Measurements from ENCODE around the gene EFNB3.

Gene EFNB3

DNA sequence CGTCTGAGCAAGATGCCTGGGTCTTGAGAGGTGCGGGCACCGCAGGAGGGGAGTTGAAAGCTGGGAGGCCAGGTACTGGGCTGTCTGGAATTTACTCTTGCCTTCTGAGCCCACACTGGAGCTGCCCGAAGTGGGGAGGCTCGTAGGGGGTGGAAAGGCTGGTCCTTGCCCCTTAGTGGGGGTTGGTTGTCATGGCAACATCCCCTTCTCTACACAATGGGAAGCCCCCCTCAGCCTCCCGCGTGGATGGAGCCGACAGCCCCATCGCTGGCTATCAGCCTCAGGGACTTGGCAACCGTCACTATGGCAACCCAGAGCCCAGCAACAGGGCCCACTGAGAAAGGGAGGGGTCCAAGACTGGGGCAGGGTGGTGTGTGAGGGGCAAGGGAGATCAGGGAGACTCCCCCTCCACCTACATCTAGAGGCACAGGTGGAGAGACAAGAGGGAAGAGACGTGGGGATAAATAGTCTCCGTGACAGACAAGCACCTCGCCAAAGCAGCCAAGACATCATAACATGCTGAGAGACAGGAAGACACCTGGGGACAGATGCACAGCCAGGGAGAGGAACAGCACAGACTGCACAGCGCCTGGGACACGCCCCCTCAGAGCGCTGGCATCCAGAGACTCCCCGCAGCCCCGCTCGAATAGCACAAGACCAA is 7.2 kb downstream of the EFNB3 start:
- H3K4me3 ChIP-seq (ENCODE audit: low read depth, low read length): no peak overlapping the region
- peaks cover 20% of the 10 kb centered on the region for H3K27me3 ChIP-seq (ENCODE audit: insufficient read depth, low read length)
- no peak overlapping the region for H3K27ac ChIP-seq (ENCODE audit: low read depth, low read length)
- no peaks in the 10 kb centered on the region for H3K4me1 ChIP-seq (ENCODE audit: control insufficient read depth, insufficient read depth, low read length, unreplicated experiment)
- no peaks in the 10 kb centered on the region for H3K36me3 ChIP-seq (ENCODE audit: insufficient read depth, low read length)
- no peak overlapping the region for H2AFZ ChIP-seq (ENCODE audit: low read length, unreplicated experiment)
- H3K79me2 ChIP-seq (ENCODE audit: control insufficient read depth, insufficient read depth, low read length, unreplicated experiment): no peaks in the 10 kb centered on the region

DNA sequence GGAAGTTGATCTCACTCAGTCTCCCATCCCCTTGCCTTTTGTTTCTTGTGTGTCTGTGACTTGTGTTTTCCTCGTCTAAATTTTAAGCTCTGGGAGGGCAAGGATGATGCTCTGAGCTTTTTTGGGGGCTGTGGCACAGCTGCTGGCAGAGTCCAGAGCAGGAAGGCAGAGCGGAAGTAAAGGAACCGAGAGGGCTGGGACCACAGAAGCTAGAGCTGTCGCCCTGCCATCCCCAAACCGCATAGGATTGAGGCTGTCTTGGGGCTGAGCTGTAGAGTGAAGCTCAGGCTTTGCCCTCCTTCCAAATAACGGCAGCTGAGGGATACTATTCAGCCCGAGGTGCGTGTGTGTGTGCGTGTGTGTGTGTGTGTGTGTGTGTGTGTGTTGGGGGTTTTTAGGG is 8.8 kb downstream of the EFNB3 start:
- Histone ChIP-seq H2AFZ (ENCODE audit: low read length, unreplicated experiment) (no peak overlapping the region), H3K79me2 (ENCODE audit: control insufficient read depth, insufficient read depth, low read length, unreplicated experiment) (no peaks in the 10 kb centered on the region), H3K4me1 (ENCODE audit: control insufficient read depth, insufficient read depth, low read length, unreplicated experiment) (no peaks in the 10 kb centered on the region), H3K4me3 (ENCODE audit: low read depth, low read length) (no peak overlapping the region), H3K27me3 (ENCODE audit: insufficient read depth, low read length) (peaks cover 27% of the 10 kb centered on the region), H3K36me3 (ENCODE audit: insufficient read depth, low read length) (no peaks in the 10 kb centered on the region), H3K27ac (ENCODE audit: low read depth, low read length) (no peak overlapping the region)

DNA sequence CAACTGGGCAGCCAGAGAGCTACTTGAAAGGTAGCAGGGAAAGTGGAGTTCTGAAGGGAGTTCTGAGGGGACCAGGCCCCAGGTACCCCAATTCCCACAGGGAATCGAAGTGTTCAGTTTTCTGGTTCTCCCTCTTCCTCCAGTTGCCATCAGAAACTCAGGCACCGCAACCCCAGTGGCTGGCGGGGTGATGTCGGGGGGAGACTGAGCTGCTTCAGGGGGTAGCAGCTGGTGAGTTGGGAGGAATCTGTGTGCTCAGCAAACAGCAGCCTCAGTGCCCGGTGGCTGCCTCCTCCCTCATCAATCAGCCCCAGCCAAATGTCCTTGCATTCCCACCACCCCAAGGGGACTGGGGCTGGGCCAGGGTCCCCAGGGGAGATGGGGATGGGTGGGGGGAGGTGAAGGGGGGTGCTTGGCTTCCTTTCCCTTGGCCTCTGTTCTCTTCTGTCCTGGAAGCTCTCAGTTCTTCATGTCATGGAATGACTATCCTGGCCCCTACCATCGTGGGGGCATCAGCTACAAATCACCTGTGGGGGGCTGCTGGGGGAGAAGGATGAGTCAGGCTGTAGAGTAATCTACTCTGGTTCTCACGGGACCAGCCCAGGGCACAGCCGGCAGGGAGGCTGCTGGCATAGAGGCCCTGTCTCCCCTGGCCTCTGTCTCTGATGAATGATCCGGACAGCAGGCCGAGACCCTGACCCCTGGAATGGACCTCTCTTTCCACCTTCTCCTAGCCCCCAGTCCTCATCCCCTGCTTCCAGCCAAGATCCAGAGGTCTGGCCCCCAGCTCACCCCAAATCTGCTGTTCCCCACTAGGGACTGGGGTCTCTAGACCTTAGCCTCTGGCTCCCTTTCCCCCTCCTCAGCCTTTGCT is 10.0 kb downstream of the EFNB3 start:
- H2AFZ ChIP-seq (ENCODE audit: low read length, unreplicated experiment): no peak overlapping the region
- H3K79me2 ChIP-seq (ENCODE audit: control insufficient read depth, insufficient read depth, low read length, unreplicated experiment): no peaks in the 10 kb centered on the region
- no peak overlapping the region for H3K27ac ChIP-seq (ENCODE audit: low read depth, low read length)
- no peaks in the 10 kb centered on the region for H3K36me3 ChIP-seq (ENCODE audit: insufficient read depth, low read length)
- peaks cover 35% of the 10 kb centered on the region for H3K27me3 ChIP-seq (ENCODE audit: insufficient read depth, low read length)
- H3K4me1 ChIP-seq (ENCODE audit: control insufficient read depth, insufficient read depth, low read length, unreplicated experiment): no peaks in the 10 kb centered on the region
- H3K4me3 ChIP-seq (ENCODE audit: low read depth, low read length): no peak overlapping the region

DNA sequence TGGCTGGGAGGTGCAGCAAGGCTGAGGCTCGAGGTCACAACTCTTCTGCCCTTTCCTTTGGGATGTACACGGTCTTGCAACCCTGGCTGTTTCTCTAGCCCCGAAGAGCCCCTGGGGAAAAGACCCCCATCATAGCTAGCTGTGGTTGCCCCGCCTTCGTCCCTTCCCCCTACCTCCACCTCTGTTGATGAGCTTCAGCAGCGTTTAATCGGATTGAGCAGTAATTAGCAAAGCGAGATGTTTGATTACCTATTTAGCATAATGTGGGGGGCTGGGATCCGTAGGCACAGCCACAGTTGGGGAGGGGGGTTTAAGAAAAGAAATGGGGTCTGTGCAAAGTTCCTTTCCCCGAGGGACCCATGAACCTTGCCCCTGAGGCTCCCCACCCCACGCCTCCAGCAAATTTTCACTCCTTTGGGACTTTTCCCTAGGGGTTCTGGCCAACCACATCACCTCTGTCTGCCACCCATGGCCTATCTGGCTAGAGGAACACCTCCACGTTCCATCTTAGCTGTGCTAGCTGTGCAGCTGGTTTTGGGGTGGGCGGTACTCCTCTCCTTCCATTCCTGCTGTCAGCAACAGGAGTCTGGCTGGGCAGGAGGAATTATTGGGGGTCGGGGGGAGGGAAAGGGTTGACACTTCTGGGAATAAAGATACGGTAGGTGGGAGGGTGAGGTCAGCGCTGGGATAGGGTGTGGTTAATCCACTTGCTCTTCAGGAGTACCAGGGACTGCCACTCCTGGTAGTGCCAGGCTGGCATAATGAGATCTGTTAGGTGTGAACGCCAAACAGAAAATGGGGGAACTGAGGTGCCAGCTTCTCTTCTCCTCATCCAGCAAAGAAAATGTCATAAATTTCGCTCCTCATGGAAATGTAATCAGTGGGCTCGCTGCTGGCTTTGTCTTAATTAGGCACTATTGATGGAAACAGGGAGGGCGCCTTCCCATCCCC is 11.2 kb downstream of the EFNB3 start:
- H3K4me1 ChIP-seq (ENCODE audit: control insufficient read depth, insufficient read depth, low read length, unreplicated experiment): no peaks in the 10 kb centered on the region
- peaks cover 40% of the 10 kb centered on the region for H3K27me3 ChIP-seq (ENCODE audit: insufficient read depth, low read length)
- peak overlapping the region; percentile 86 for H3K4me3 ChIP-seq (ENCODE audit: low read depth, low read length)
- no peaks in the 10 kb centered on the region for H3K36me3 ChIP-seq (ENCODE audit: insufficient read depth, low read length)
- H3K27ac ChIP-seq (ENCODE audit: low read depth, low read length): no peak overlapping the region
- no peaks in the 10 kb centered on the region for H3K79me2 ChIP-seq (ENCODE audit: control insufficient read depth, insufficient read depth, low read length, unreplicated experiment)
- peak overlapping the region; percentile 51 for H2AFZ ChIP-seq (ENCODE audit: low read length, unreplicated experiment)

DNA sequence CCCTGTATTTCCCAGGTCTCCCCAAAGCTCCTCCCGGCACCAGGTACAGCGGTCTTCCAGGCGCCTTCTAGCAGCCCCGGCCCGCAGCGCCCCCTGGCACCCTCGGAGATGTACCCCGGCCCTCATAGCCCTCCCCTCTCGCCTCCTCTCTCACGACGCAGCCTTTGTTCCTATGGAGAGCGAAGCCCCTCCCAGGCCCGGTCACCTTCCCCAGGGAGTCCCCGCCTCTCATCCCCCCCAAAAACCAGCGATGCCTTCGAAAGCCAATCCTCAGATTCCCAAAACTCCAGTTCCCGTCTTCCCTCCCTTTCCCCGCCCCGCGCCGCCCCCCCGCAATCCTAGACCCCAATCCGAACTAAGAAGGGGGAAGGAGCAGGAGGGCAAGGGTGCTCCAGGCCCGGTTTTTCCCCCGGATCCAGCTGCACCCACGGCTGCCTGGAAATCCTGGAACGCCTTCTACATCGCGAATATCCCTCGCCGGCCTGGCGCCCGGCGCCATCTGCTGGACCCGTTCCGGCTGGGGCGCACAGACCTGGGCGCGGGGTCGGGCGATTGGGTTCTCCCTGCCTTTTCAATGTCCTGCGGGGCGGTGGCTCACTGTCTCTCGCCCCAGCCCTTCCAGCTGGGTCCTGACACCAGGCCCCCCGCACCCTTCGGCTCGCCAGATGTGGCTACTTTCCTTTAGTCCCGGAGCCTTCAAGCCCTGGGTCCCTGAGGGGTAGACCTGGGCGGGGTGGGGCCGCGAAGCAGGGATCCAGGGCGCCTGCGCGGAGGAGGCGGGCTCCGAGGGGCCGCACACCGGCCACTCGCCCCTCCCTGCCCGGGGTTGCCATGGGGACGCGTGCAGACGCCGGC is 12.1 kb downstream of the EFNB3 start, which contains the start of gene DNAH2:
Gene DNAH2 (plus strand): TSS at position 844 of the 855 bp plus-strand sequence. CDS start 1,991 bp downstream, outside the sequence.
- H3K79me2 ChIP-seq (ENCODE audit: control insufficient read depth, insufficient read depth, low read length, unreplicated experiment): no peaks in the 10 kb centered on the region
- H3K27ac ChIP-seq (ENCODE audit: low read depth, low read length): no peak within 1 kb of the TSS
- H3K27me3 ChIP-seq (ENCODE audit: insufficient read depth, low read length): peaks cover 31% of the 10 kb centered on the region
- peak within 1 kb of the TSS; percentile 86 for H3K4me3 ChIP-seq (ENCODE audit: low read depth, low read length)
- H3K4me1 ChIP-seq (ENCODE audit: control insufficient read depth, insufficient read depth, low read length, unreplicated experiment): no peaks in the 10 kb centered on the region
- H2AFZ ChIP-seq (ENCODE audit: low read length, unreplicated experiment): peak within 1 kb of the TSS; percentile 51
- H3K36me3 ChIP-seq (ENCODE audit: insufficient read depth, low read length): no peaks in the 10 kb centered on the region

DNA sequence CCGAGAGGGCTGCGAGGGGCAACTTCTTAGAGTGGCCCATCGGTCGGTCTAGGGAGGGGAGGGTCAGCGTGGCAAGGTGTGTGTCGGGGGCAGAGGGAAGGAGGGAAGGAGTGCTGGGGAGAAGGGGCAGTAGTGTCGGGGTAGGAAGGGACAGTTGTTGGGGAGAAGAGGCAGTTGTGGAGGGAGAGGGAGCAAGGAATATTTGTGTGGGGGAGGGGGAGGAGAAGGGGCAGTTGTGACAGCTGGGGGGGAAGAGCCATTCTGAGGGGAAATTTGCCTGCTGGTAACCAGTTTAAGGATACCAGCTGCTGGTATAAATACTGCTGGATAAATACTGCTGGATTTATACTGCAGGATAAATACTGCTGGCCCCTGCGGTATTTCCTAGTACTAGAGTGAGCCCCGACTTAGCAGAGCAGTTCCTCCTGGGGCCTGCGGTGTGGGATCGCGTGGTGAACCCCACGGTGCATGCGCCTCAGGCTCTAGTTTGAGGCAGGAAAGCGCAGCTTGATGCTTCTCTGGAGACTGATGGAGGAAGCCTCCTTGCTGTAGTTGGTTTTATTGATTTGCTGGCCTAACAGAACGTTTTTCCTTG is 12.9 kb downstream of the EFNB3 start:
- Histone ChIP-seq H3K27ac (ENCODE audit: low read depth, low read length) (no peak overlapping the region), H3K36me3 (ENCODE audit: insufficient read depth, low read length) (no peaks in the 10 kb centered on the region), H3K4me1 (ENCODE audit: control insufficient read depth, insufficient read depth, low read length, unreplicated experiment) (no peaks in the 10 kb centered on the region), H2AFZ (ENCODE audit: low read length, unreplicated experiment) (peak overlapping the region; percentile 51), H3K27me3 (ENCODE audit: insufficient read depth, low read length) (peaks cover 31% of the 10 kb centered on the region), H3K79me2 (ENCODE audit: control insufficient read depth, insufficient read depth, low read length, unreplicated experiment) (no peaks in the 10 kb centered on the region), H3K4me3 (ENCODE audit: low read depth, low read length) (peak overlapping the region; percentile 86)

DNA sequence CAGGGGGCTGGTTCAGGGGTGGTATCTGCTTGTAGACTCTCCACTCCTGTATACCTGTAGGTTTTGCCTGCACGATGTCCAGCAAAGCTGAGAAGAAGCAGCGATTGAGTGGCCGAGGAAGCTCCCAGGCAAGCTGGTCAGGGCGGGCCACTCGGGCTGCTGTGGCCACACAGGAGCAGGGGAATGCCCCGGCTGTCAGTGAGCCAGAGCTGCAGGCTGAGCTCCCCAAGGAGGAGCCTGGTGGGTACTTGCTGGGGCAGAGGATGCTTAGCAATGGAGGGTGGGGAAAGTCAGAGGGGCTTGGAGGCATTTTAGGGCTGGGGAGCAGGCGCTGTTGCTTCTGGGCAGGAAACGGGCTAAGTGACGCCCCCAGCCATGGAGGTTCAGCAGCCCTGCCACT is 14.7 kb downstream of the EFNB3 start:
- no peaks in the 10 kb centered on the region for H3K36me3 ChIP-seq (ENCODE audit: insufficient read depth, low read length)
- H3K27me3 ChIP-seq (ENCODE audit: insufficient read depth, low read length): peaks cover 42% of the 10 kb centered on the region

DNA sequence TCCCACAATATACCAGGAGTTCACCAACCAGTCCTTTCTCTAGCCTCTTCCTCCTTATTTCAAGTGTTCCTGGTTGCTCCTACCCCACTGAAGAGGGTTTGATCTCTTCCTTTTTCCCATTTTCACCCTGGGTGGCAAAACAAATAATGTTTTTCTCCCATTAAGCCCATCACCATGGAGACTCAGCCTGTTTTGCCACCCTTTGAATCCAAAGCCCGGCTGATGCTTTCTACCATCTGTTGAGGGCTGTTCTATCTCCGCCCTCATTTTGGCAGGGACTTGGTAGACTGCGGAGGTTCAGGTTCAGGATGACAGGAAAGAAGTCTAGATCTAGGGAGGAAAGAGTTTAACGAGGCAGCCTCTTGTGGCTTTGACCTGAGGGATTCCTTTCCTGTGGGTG is 15.1 kb downstream of the EFNB3 start:
- H3K36me3 ChIP-seq (ENCODE audit: insufficient read depth, low read length): no peaks in the 10 kb centered on the region
- no peaks in the 10 kb centered on the region for H3K4me1 ChIP-seq (ENCODE audit: control insufficient read depth, insufficient read depth, low read length, unreplicated experiment)
- no peak overlapping the region for H2AFZ ChIP-seq (ENCODE audit: low read length, unreplicated experiment)
- H3K79me2 ChIP-seq (ENCODE audit: control insufficient read depth, insufficient read depth, low read length, unreplicated experiment): no peaks in the 10 kb centered on the region
- no peak overlapping the region for H3K4me3 ChIP-seq (ENCODE audit: low read depth, low read length)
- no peak overlapping the region for H3K27ac ChIP-seq (ENCODE audit: low read depth, low read length)
- H3K27me3 ChIP-seq (ENCODE audit: insufficient read depth, low read length): peaks cover 42% of the 10 kb centered on the region

More for the DNA sequence above, 14.7 kb downstream of the EFNB3 start:
- no peak overlapping the region for H3K4me3 ChIP-seq (ENCODE audit: low read depth, low read length)
- no peaks in the 10 kb centered on the region for H3K4me1 ChIP-seq (ENCODE audit: control insufficient read depth, insufficient read depth, low read length, unreplicated experiment)
- no peak overlapping the region for H3K27ac ChIP-seq (ENCODE audit: low read depth, low read length)
- H2AFZ ChIP-seq (ENCODE audit: low read length, unreplicated experiment): no peak overlapping the region
- H3K79me2 ChIP-seq (ENCODE audit: control insufficient read depth, insufficient read depth, low read length, unreplicated experiment): no peaks in the 10 kb centered on the region

DNA sequence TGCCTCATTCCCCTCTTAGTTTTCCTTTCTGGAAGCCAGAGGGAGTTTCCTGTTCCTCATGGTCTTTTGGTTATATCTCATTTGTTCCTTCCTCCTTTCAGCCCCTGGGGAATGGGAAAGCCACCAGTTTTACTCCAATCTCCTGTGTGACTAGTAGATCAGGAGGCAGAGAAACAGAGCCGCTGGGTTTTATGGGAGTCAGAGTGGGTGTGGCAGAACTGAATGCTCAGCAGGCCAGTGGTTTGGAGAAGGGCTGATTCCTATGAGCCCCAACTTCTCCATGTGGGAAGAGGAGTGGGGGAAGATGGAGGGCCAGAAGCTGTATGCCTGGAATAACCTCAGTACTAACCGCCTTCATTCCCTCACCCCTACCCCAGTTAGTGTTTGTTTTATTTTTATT is 16.6 kb downstream of the EFNB3 start:
- Histone ChIP-seq H3K4me3 (ENCODE audit: low read depth, low read length) (no peak overlapping the region), H3K79me2 (ENCODE audit: control insufficient read depth, insufficient read depth, low read length, unreplicated experiment) (no peaks in the 10 kb centered on the region), H3K27me3 (ENCODE audit: insufficient read depth, low read length) (peaks cover 42% of the 10 kb centered on the region), H3K27ac (ENCODE audit: low read depth, low read length) (no peak overlapping the region), H2AFZ (ENCODE audit: low read length, unreplicated experiment) (no peak overlapping the region), H3K4me1 (ENCODE audit: control insufficient read depth, insufficient read depth, low read length, unreplicated experiment) (no peaks in the 10 kb centered on the region), H3K36me3 (ENCODE audit: insufficient read depth, low read length) (no peaks in the 10 kb centered on the region)
